ENCODE measurements around the gene PRSS21.

Gene PRSS21

DNA sequence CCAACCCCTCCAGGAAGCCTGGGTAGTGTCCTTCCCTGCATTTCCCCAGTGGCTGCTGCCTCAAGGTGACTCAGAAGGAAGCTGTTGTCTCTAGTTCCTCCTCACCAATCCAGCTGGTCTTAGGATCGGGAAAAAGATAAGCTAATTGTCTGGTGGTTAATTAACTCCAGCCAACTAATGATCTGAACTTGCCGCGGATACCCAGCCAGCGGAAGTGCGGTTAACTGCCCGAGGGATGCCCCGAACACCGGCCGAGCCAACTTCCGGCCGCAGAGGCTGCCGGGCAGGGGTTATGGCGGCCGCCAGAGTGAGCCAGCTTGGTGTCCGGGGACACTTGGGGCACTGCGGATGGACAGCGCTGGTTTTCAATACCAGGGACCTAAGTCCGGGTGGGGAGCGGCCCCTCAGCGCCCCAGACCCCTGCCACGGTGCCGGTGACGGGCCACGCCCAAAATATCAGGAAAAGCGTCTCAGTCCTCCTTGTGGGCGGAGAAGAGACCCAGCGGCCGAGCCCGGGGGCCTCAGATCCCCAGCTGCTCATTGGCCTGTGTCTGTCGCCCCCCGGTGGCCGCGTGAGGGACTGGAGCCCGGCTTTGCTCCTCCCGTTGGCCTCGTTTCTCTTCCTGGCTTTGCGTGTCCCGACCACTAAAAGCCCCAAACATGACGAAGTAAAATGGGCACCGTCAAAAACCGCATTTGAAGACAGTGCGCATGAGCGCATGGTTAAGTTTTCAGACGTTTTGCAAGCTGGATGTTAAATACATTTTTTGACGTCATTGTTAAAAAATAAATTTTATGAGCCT is 51.2 kb downstream of the PRSS21 start:
- peak; percentile 94 for DNase-seq (ENCODE audit: low spot score)
